ENCODE data around the gene ADIG.

ADIG gene

DNA sequence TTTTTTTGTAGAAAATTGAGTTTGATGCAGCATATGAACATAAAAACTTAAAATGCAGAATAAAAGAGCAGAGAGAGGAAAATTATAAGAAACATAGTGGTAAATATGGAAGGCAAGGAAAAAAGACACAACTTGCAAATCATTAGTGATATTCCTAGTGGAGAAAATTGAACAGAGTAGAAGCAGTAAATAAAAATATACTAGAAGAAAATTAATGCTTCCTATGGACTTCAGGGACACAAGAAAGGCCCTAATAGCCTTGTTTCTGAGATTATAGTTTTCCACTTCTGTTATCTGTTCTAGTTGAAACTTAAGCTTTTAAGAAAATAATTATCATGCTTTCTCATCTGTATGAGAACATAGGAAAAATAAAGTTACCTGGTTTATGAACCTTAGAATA is 25.6 kb upstream of the ADIG start:
- DNase-seq (ENCODE audit: extremely low spot score), result no peak
- ChIA-PET POLR2A (no interaction called here), CTCF (interaction anchor here (0.8 to 1.5 kb wide), 2 partner anchors 15 to 28 kb away, joined by 3 read pairs; no protein-coding TSS in a partner anchor)
- TF ChIP-seq, protein P1, sequence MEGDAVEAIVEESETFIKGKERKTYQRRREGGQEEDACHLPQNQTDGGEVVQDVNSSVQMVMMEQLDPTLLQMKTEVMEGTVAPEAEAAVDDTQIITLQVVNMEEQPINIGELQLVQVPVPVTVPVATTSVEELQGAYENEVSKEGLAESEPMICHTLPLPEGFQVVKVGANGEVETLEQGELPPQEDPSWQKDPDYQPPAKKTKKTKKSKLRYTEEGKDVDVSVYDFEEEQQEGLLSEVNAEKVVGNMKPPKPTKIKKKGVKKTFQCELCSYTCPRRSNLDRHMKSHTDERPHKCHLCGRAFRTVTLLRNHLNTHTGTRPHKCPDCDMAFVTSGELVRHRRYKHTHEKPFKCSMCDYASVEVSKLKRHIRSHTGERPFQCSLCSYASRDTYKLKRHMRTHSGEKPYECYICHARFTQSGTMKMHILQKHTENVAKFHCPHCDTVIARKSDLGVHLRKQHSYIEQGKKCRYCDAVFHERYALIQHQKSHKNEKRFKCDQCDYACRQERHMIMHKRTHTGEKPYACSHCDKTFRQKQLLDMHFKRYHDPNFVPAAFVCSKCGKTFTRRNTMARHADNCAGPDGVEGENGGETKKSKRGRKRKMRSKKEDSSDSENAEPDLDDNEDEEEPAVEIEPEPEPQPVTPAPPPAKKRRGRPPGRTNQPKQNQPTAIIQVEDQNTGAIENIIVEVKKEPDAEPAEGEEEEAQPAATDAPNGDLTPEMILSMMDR (IDR thresholded peaks at IDR 0.05; ENCODE audit: control extremely low read depth, extremely low read depth, low read depth, missing control alignments), result no peak

DNA sequence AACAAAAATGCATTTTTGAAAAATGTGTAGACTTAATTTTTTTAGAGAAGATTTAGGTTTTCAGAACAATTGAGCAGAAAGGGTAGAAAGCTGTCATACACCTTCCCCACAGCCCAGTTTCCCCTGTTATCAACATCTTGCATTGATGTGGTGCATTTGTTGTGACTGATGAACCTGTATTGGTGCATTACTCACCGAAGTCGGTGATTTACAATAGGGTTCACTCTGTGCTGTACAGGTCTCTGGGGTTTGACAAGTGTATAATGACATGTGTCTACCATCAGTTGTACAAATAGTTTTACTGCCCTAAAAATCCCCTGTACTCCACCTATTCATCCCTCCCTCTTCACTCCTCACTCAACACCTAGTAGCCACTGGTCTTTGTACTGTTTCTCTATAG is 23.8 kb upstream of the ADIG start:
- TF ChIP-seq, protein P1 (IDR thresholded peaks at IDR 0.05; ENCODE audit: control extremely low read depth, extremely low read depth, low read depth, missing control alignments), result no peak
- DNase-seq (ENCODE audit: extremely low spot score), result no peak
- POLR2A ChIA-PET, result interaction anchor here (0.6 kb wide), 1 partner anchor 502 kb away, joined by 3 read pairs; no protein-coding TSS in a partner anchor
- CTCF ChIA-PET, result interaction anchor here (1.4 to 1.5 kb wide), 2 partner anchors 12 to 13 kb away, joined by 3 read pairs; no protein-coding TSS in a partner anchor

DNA sequence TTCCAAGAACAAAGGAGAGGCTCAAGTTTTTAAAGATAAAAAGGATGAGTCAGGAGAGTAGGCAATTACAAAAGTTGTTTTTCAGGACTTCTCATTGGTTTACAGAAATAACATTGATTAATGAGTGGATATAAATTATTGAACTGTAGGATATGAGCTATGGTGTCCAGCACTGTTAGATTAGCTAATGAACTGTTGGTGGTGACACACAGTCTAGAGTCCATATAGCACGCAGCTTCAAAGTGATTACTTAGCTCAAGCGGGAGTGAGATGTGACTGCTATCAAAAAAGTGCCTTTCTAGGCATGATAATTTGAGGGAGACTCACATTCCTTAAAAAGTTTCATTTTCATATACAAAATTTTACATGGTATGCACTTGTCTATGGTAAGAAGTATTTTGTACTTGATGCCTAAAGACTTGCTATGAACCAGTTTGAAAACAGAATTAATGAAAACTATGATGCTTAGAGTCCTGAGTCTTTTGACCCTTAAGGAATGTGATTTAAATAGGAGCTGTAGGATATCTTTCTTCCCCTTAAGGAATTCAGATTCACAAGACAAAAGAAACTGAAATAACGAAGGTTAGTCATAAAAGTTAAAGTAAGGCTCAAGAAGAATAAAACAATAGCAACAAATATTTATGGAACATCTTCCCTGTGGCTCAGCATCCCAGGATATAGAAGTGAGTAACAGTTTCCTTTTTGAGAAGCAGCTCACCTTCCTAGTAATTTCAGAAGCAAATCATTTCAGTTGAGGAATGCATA is 22.2 kb upstream of the ADIG start:
- POLR2A ChIA-PET, result no interaction called here
- TF ChIP-seq, protein P1 (IDR thresholded peaks at IDR 0.05; ENCODE audit: control extremely low read depth, extremely low read depth, low read depth, missing control alignments), result no peak
- DNase-seq (ENCODE audit: extremely low spot score), result no peak
- CTCF ChIA-PET, result interaction anchor here (1.9 kb wide), 1 partner anchor 52 kb away, joined by 3 read pairs; no protein-coding TSS in a partner anchor

DNA sequence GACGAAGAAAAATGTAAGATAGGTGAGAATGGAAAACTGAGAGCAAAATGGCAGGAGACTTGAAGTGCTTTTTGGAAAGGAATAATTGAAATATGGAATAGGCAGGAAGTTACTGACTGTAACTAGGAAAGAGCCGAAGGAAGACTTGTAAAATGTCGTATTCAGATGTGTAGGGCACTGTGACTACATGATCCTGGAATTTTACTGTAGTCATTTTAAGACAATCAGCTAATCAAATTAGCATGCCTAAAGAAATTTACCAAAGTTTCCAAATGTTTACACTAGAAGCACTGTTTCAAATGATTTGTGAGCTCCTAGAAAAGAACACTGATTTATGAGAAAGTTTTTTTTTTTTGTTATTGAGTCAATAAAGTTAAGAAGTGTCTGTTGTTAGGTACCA is 21.2 kb upstream of the ADIG start:
- ChIA-PET POLR2A (no interaction called here), CTCF (interaction anchor here (0.8 to 1.9 kb wide), 4 partner anchors 11 to 438 kb away, joined by 3 to 6 read pairs (median 3); no protein-coding TSS in a partner anchor)

DNA sequence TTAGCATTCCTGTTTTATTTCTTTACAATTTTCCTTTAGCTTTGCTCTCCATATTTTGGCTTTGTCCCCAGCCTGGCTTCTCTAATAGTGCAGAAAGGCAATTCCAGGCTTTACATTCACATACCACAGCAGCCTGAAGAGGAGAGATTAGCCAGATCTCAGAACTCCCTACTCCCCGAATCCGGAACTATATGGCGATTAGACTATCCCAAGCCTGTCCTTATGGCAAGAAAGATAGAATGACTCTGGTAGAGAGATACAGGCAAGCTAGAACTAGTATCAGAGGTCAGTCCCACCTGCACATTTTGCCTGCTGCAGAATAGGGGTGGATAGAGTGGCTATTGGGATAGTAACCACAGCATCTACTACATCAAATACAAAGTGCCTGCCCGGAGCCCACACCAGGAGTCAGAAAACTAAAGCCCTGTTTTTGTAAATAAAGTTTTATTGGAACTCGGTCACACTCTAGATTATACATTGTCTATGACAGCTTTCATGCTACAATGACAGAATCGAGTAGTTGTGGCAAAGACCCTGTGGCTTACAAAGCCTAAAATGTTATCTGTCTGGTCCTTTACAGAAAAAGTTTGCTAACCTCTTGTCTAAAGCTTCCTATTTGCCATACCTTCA is 17.1 kb upstream of the ADIG start:
- ChIA-PET POLR2A (no interaction called here), CTCF (no interaction called here)
- TF ChIP-seq, protein P1 (IDR thresholded peaks at IDR 0.05; ENCODE audit: control extremely low read depth, extremely low read depth, low read depth, missing control alignments), result no peak
- no peak for DNase-seq (ENCODE audit: extremely low spot score)

More for the DNA sequence above, 21.2 kb upstream of the ADIG start:
- no peak for DNase-seq (ENCODE audit: extremely low spot score)
- TF ChIP-seq, protein P1 (IDR thresholded peaks at IDR 0.05; ENCODE audit: control extremely low read depth, extremely low read depth, low read depth, missing control alignments), result no peak

DNA sequence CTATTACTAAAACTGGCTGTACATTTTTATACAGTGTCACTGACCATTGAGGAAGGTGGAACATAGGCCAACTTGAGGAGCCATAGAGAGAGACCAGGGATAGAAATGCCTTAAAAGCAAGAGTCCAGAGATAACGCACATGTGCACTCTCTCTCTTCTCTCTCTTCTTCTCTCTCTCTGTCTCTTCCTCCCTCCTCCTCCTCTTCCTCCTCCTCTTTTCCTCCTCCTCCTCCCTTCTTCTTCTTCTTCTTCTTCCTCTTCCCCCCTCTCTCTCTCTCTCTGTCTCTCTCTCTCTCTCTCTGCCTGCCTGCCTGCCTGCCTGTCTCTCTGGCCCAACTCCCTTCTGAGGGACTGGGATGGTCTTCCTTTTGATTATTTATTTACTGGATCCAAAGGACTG is 16.3 kb upstream of the ADIG start:
- TF ChIP-seq, protein P1 (IDR thresholded peaks at IDR 0.05; ENCODE audit: control extremely low read depth, extremely low read depth, low read depth, missing control alignments), result no peak
- ChIA-PET CTCF (no interaction called here), POLR2A (no interaction called here)
- DNase-seq (ENCODE audit: extremely low spot score), result no peak
